Trophoblast cell (in vitro differentiated cells and primary cell): ENCODE measurements around the gene FAM236C.
"Not testable (repeated sequence)": the region's sequence is repeated elsewhere in the genome, so short reads cannot be mapped to it uniquely, and the experiment has no call there.

Experiments used
- DNase-seq, 2 donors: peaks; one replicate each; pipeline ENCODE4 v3.0.0-alpha.2; 2016
- H2AFZ ChIP-seq: 2 replicates; pipeline ENCODE4 v1.6.1; 2013; ENCODE audit warnings: low read length, moderate library complexity, mild to moderate bottlenecking; ENCODE audit not compliant: insufficient read depth, poor library complexity
- H2AK5ac ChIP-seq: 2 replicates; pipeline ENCODE4 v1.6.1; 2013; ENCODE audit warnings: mild to moderate bottlenecking, low read length
- H2BK120ac ChIP-seq: 2 replicates; pipeline ENCODE4 v1.6.1; 2013; ENCODE audit warnings: low read length, mild to moderate bottlenecking, moderate library complexity; ENCODE audit not compliant: insufficient read depth, poor library complexity
- H2BK12ac ChIP-seq: 2 replicates; pipeline ENCODE4 v1.6.1; 2013; ENCODE audit warnings: mild to moderate bottlenecking, low read length, moderate library complexity
- H2BK5ac ChIP-seq: 2 replicates; pipeline ENCODE4 v1.6.1; 2013; ENCODE audit warnings: low read length, low read depth, moderate library complexity, mild to moderate bottlenecking; ENCODE audit not compliant: poor library complexity
- H3K14ac ChIP-seq: 2 replicates; pipeline ENCODE4 v1.6.1; 2013; ENCODE audit warnings: mild to moderate bottlenecking, low read length
- H3K18ac ChIP-seq: 2 replicates; pipeline ENCODE4 v1.6.1; 2013; ENCODE audit warnings: mild to moderate bottlenecking, low read length
- H3K23ac ChIP-seq: 2 replicates; pipeline ENCODE4 v1.6.1; 2013; ENCODE audit warnings: low read length
- H3K27ac ChIP-seq: 2 replicates; pipeline ENCODE4 v1.5.1; 2013; ENCODE audit warnings: low read depth, mild to moderate bottlenecking, inconsistent platforms, low read length, moderate library complexity
- H3K27me3 ChIP-seq: 2 replicates; pipeline ENCODE4 v1.6.1; 2013; ENCODE audit warnings: inconsistent platforms, mild to moderate bottlenecking, low read length, moderate library complexity; ENCODE audit not compliant: insufficient read depth
- H3K36me3 ChIP-seq, 2 experiments: 1 replicate in 1 of 2; 2 replicates in 1 of 2; pipeline ENCODE4 v1.6.1; 2013; ENCODE audit warnings: low read length in 2 of 2, mild to moderate bottlenecking in 2 of 2, moderate library complexity in 1 of 2; ENCODE audit not compliant: insufficient read depth in 2 of 2, control insufficient read depth in 1 of 2
- H3K4ac ChIP-seq: 2 replicates; pipeline ENCODE4 v1.6.1; 2013; ENCODE audit warnings: low read depth, mild to moderate bottlenecking, low read length, moderate library complexity
- H3K4me1 ChIP-seq, 2 experiments: 1 replicate in 1 of 2; 2 replicates in 1 of 2; pipeline ENCODE4 v1.6.1; 2013; ENCODE audit warnings: low read length in 2 of 2, mild to moderate bottlenecking in 2 of 2, moderate library complexity in 1 of 2; ENCODE audit not compliant: insufficient read depth in 2 of 2, control insufficient read depth in 1 of 2
- H3K4me2 ChIP-seq: 2 replicates; pipeline ENCODE4 v1.6.1; 2013; ENCODE audit warnings: inconsistent platforms, mild to moderate bottlenecking, low read length, moderate library complexity
- H3K4me3 ChIP-seq: 2 replicates; pipeline ENCODE4 v1.5.1; 2013; ENCODE audit warnings: mild to moderate bottlenecking, low read depth, low read length, inconsistent platforms
- H3K79me1 ChIP-seq: one replicate; pipeline ENCODE4 v1.6.1; 2013; ENCODE audit warnings: low read length
- H3K79me2 ChIP-seq: 2 replicates; pipeline ENCODE4 v1.6.1; 2013; ENCODE audit warnings: low read length, mild to moderate bottlenecking; ENCODE audit not compliant: control insufficient read depth, insufficient read depth, poor library complexity
- H3K9ac ChIP-seq: 2 replicates; pipeline ENCODE4 v1.6.1; 2013; ENCODE audit warnings: mild to moderate bottlenecking, low read length
- H3K9me3 ChIP-seq: 2 replicates; pipeline ENCODE4 v1.6.1; 2013; ENCODE audit warnings: low read depth, mild to moderate bottlenecking, control low read depth, inconsistent platforms, low read length; ENCODE audit not compliant: insufficient read depth
- H4K12ac ChIP-seq: 2 replicates; pipeline ENCODE4 v1.6.1; 2013; ENCODE audit warnings: low read depth, mild to moderate bottlenecking, low read length, moderate library complexity
- H4K8ac ChIP-seq: 2 replicates; pipeline ENCODE4 v1.6.1; 2013; ENCODE audit warnings: low read depth, mild to moderate bottlenecking, low read length, moderate library complexity
- H4K91ac ChIP-seq: one replicate; pipeline ENCODE4 v1.6.1; 2013; ENCODE audit warnings: low read depth, mild to moderate bottlenecking, low read length, moderate library complexity
- WGBS: extraction: QIAGEN DNeasy Blood & Tissue Kit; methylation state at CpG from one replicate; pipeline ENCODE4 v1.1.7; 2013; ENCODE audit warnings: missing lambda C conversion rate; ENCODE audit not compliant: insufficient read length, insufficient coverage; ENCODE audit errors: extremely low coverage; 5-methylcytosine and 5-hydroxymethylcytosine counted together

FAM236C gene

DNA sequence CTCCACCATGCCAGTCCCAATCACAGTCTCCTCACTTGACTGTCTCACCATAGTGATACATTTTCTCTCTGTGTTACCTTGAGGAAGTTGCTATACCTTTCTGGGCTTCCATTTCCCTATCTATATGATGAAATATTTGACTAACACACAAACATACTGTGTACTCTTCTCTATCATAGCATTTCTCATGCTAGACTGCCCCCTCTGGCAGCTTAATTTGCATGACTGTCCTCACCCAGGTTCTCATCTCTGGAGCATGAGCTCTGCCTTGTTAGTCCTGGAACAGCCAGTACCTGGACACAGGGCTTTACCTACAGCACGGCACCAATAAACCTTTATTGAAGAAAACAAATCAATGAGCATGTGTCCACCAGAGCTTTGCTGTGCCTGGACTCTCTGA, 19.9 kb downstream of the FAM236C start:
- H3K9me3 ChIP-seq = not testable (repeated sequence)

DNA sequence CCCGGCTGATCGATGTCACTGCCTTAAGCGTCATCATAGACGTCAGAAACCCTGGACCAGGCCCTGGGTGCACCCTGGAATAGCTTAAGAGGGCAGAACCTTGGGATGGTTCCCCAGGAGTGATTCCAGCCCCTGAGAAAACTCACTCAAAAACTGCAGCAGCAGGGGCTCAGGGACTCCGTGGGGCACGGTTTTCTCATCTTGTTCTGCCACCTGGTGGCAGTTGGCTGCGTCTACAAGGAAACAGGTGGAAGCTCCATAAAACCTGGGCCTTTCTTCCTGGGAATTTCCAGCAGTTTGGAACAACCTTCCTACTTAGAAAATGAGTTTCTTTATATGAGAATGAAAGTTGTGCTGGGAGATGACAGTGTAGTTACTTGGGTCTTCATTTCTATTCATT, 24.0 kb downstream of the FAM236C start:
- H4K91ac ChIP-seq, H3K79me1 ChIP-seq, H3K27me3 ChIP-seq, H3K9me3 ChIP-seq, H2BK12ac ChIP-seq, H3K27ac ChIP-seq, H2AK5ac ChIP-seq, H2BK120ac ChIP-seq, H3K18ac ChIP-seq, DNase-seq, H3K23ac ChIP-seq, H3K79me2 ChIP-seq, H3K4me2 ChIP-seq, H2BK5ac ChIP-seq, H3K4me1 ChIP-seq, H3K9ac ChIP-seq, H3K14ac ChIP-seq, H4K12ac ChIP-seq, H4K8ac ChIP-seq, H2AFZ ChIP-seq, H3K36me3 ChIP-seq, H3K4me3 ChIP-seq, H3K4ac ChIP-seq: not testable (repeated sequence)
- WGBS = no CpG with 5 or more reads among the region's 7 CpGs

More for the DNA sequence above, 19.9 kb downstream of the FAM236C start:
- not testable (repeated sequence) for H2BK12ac ChIP-seq, H2AK5ac ChIP-seq, H3K23ac ChIP-seq, H4K12ac ChIP-seq, H3K14ac ChIP-seq, H4K91ac ChIP-seq, H3K4me3 ChIP-seq, H2BK5ac ChIP-seq, H3K27me3 ChIP-seq, H3K79me1 ChIP-seq, H2BK120ac ChIP-seq, H3K4ac ChIP-seq, H3K9ac ChIP-seq, H3K4me2 ChIP-seq, DNase-seq, H3K27ac ChIP-seq, H3K36me3 ChIP-seq, H3K4me1 ChIP-seq, H3K18ac ChIP-seq, H4K8ac ChIP-seq, H2AFZ ChIP-seq, H3K79me2 ChIP-seq
- no CpG with 5 or more reads among the region's 1 CpG for WGBS

DNA sequence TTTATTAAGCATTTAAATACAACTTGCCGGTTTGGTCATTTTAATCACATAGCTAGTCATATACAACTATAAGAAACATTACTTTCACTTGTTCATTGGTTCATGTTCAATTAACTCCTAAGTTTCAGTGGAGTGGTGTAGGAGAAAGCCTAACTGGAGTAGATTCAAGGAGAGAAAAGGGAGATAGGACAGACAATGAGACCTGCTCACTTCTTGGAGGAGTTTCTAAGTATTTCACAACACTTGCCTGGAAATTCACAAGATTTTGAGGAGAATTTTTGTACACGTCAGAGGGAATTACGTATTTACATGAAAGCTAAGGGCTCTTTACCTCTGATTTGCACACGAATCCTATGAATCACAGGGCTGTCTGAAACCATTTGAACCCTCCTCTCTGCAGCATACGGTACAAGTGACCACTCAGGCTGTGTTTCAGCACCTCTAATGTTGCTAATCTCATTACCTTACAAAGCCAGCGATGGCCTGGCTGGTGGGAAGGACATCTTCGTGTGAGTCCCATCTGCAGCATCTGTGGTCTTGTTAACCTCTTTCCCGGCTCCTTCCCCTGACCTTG, 24.6 kb downstream of the FAM236C start:
- H3K27me3 ChIP-seq, H3K18ac ChIP-seq, H3K14ac ChIP-seq, H3K27ac ChIP-seq, H3K79me1 ChIP-seq, H3K9ac ChIP-seq, H3K4me3 ChIP-seq, H3K9me3 ChIP-seq, H3K4ac ChIP-seq, H3K4me1 ChIP-seq, DNase-seq, H2BK12ac ChIP-seq, H3K4me2 ChIP-seq, H2BK120ac ChIP-seq, H3K36me3 ChIP-seq, H4K12ac ChIP-seq, H4K8ac ChIP-seq, H3K79me2 ChIP-seq, H2BK5ac ChIP-seq, H3K23ac ChIP-seq, H4K91ac ChIP-seq, H2AK5ac ChIP-seq, H2AFZ ChIP-seq: not testable (repeated sequence)
- no CpG with 5 or more reads among the region's 8 CpGs for WGBS

DNA sequence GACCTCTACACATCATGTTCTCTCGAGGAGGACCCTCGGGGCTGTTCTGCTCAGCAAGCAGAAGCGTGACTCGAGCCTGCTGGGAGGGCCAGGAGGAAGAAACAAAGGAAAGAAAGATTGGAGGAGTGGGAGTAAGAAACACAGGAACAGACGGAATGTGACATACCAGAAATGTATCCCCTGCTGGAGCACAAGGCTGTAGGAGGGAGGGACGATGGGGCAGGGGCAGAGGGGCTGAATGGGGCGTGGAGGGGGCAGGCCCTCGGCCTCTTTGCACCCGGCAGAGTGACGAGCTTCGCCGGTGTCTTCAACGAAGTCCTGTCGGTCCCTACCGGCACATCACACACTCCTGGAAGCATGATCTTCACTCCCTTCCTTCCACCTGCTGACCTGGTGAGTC, 25.5 kb downstream of the FAM236C start, which contains the start of gene FAM236A:
TSS of gene FAM236A (plus strand) at position 301 of the 400 bp plus-strand sequence. CDS start at position 358, 57 bp downstream.
- not testable (repeated sequence) for H4K12ac ChIP-seq, H3K4me2 ChIP-seq
- WGBS = no CpG with 5 or more reads among the region's 15 CpGs

More for the DNA sequence above, 25.5 kb downstream of the FAM236C start, which contains the start of gene FAM236A:
- H2BK120ac ChIP-seq, H3K79me1 ChIP-seq, H2AFZ ChIP-seq, H3K4me1 ChIP-seq, H3K36me3 ChIP-seq, H2AK5ac ChIP-seq, H3K27me3 ChIP-seq, H3K9ac ChIP-seq, H3K27ac ChIP-seq, H3K23ac ChIP-seq, H3K14ac ChIP-seq, H3K79me2 ChIP-seq, H4K91ac ChIP-seq, H3K4me3 ChIP-seq, H3K4ac ChIP-seq, H2BK5ac ChIP-seq, H3K18ac ChIP-seq, H2BK12ac ChIP-seq, H4K8ac ChIP-seq, DNase-seq, H3K9me3 ChIP-seq: not testable (repeated sequence)
